ENCODE data around the gene SHISA9.

- TF ChIP-seq YY1 (IDR thresholded peaks at IDR 0.05; ENCODE audit: insufficient read depth, insufficient read length) (no peak), ZNF274 (IDR thresholded peaks at IDR 0.05; ENCODE audit: low read depth, low read length) (no peak)
These were observed 19.3 kb downstream of the SHISA9 start for GRCh38 chr16:12920739-12921138.
